Hepatocyte (in vitro differentiated cells): Measurements from ENCODE around the gene RASA1.

ENCODE experiments used
- CTCF ChIP-seq: fragments of 200-600 bp; sonication (generic); IDR thresholded peaks from 2 replicates; pipeline ENCODE4 v1.5.1; 2016; ENCODE audit warnings: antibody characterized with exemption, mild to moderate bottlenecking; ENCODE audit not compliant: poor library complexity
- EZH2 ChIP-seq: fragments of 200-600 bp; sonication (generic); IDR thresholded peaks from 2 replicates; pipeline ENCODE4 v1.6.1; 2016; ENCODE audit warnings: antibody characterized with exemption, mild to moderate bottlenecking, borderline replicate concordance
- EZH2phosphoT487 ChIP-seq: fragments of 200-600 bp; sonication (generic); IDR thresholded peaks from one replicate; pipeline ENCODE4 v1.6.1; 2018; ENCODE audit warnings: antibody characterized with exemption, mild to moderate bottlenecking, low read depth, moderate library complexity; ENCODE audit not compliant: unreplicated experiment, severe bottlenecking

- TF ChIP-seq CTCF = no peak
- TF ChIP-seq EZH2 = no peak
- TF ChIP-seq EZH2phosphoT487 = no peak
Observed at GRCh38 chr5:87276655-87277054, 9.0 kb downstream of the RASA1 start.
